Activated CD4-positive, alpha-beta T cell treated with anti-CD3 and anti-CD28 coated beads, Interleukin-2, amount 50 U/mL, for 16 hours (primary cell): Measurements from ENCODE around the gene GSC2.

Experiments
- DNase-seq: peaks from one replicate; pipeline ENCODE4 v3.0.0-alpha.2; 2020

The GSC2 gene

DNA sequence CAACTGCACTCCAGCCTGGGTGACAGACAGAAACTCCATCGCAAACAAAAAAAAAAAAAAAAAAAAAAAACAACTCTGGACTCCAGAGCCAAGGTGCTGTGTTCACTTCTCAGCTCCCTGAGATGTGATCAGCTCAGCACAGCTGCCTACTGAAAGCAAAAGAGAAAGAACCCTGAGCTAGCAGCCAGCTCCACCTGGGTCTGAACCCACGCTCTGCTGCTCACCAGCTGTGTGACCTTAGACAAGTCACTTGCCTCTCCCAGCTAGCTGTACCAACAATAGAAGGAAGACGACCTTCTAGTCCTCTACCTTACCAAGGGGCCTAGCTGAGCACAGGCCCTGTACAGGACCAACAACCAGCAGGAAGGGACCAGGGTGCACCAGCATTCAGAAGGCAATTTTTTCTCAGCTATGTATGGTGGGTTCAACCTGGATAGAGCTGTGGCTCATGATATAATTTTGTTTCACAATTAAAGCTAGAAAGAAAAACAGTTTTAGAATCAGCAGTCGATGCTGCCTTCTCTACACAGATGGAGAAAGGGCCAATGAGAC is 31.7 kb downstream of the GSC2 start:
- peak; percentile 17 for DNase-seq

DNA sequence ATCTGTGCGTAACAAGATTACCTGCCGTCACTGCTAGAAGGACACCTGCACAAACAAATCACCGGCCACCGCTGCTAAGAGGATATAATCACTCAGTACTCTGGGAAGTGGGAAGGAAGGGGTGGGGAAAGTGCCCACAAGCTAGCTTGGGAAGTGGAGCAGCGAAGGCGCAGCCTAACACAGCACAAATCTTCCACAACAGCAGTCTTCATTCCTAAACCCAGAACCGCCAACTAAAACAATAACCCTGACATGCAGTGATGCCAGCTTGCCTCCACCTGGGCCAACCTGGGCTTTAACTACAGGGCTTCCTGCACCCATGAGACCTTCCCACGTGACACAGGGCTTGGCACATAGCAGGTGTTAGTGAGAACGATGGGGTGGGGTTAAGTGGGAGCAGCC is 33.0 kb downstream of the GSC2 start:
- no peak for DNase-seq

DNA sequence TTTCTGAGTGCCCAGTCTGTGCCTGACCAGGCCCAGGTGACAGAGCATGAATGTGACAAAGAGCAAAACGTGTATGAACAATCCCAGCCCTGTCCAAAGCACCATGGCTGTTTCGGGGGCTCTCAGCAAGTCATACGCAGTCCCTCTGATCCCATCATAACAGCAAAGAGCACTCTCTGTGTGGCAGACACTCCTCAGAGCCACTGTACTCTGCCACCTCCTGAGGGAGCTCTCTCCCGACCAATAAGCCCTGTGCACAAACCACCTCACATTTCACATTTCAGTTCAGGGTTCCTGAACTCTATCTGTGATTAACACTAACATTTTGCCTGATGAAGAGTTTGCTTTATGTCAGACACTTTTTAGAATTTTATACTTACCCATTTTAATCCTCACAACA is 34.5 kb downstream of the GSC2 start:
- no peak for DNase-seq

DNA sequence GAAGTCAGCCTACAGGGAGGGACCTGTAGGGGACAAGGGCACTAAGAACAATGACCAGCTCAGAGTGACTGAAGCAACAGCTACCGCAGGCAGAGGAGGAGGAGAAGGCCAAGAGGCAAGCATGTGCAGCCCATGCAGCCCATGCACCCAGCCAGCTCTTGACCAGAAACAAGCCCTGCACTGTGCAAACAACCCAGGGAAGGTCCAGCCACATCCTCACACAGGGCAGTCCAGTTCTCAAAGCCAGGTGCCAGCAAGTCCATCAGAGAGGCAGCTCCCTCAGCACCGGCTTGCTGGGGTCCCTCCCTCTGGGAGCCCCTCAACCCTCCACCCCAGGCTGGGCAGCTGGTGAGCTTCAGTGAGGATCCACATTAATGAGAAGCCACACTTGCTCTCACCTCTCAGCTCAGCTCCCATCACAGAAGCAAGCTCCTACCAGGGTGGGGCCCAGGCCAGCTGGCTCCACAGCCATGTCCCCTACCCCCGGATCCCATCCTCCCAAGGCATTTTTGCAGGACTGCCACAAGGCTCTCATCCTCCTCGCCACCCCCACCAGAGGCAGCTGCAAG is 35.0 kb downstream of the GSC2 start:
- DNase-seq, result no peak

DNA sequence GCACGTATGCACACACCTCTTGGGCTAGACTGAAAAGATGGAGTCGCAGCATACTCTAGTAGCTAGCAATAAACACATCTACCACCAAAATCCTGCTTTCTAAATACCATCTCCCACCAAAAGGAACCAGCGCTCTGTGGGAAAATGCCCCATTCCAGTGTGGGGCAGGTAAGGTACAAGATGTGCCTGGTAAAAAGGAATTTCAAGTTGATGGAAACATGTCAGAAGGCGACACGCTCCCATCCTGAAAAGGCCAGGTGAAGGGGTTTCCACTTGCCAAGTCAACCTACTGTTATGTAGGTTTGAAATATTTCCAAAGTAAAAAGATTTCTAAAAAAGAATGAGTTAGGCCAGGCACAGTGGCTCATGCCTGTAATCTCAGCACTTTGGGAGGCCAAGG is 36.7 kb downstream of the GSC2 start:
- no peak for DNase-seq

DNA sequence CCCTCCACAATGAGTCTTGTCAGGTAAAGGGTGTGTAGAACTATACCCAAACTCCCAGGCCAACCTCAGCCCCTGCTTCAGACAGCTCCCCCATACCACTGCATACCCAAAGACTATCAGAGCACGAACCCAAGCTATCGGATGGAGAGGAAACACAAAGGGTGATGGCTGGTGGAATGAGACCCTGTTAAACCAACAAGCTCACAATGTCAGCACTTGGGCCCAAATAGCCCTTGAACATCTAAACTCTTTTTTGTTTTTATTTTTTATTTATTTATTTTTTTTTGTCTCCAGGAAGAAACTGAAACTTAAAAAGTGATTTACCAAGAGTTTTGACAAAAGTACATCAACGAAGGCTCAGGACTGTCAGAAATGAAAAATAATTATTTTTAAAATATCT is 38.5 kb downstream of the GSC2 start:
- DNase-seq, result no peak

DNA sequence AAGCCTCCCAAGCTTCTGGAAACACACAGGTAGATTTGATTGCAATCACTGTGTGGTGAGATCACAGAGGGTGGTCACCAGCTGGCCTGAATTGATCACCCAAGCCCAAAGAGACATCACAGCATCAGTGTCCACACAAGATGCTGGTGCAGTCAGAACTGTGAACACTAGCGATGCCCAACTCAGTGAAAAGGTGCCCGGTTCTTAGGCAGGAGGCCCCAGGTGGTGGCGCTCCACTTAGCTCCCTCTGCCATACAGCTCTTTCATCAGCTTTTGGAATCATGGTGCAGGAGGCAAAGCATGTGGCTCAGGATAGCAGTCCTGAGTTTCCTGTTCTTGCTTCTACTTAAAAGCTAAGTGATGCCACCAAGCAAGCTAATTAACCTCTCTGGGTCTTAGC is 39.0 kb downstream of the GSC2 start:
- no peak for DNase-seq

DNA sequence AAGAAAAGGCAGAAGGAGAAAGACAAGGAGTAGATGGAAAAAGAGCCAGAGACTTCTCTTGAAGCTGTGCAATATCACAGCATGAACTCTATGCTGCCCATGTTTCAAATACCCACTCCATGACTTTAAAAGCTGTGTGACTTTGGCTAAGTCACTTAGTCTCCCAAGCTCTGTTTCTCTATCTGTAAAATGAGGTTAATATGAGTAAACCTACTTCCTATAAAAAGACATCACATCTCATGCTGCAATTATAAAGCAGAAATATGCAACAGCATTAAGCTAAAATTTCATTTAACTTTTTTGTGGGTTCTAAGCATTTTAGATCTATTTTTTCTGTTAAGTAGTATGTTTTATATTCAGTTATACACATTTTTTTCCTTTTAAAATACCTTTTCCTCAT is 39.4 kb downstream of the GSC2 start:
- DNase-seq, result no peak

DNA sequence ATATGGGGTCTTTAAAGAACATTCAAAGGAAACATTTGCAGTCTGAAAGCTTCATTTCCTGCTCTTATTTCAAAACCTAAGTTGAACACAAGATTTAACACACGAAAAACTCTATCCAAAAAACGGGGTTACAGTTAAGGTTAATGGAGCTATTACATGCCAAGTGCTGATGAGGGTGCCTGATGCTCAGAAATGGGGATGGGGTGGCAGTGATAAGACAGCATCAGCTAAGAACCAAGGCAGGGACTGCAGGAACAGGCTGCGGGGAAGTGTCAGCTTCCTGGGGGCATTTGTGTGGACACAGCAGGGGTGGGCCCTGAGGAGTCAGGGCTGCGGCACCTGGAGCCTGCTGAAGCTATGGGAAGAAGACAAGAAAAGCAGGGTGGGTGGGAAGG is 40.0 kb downstream of the GSC2 start:
- DNase-seq, result no peak

DNA sequence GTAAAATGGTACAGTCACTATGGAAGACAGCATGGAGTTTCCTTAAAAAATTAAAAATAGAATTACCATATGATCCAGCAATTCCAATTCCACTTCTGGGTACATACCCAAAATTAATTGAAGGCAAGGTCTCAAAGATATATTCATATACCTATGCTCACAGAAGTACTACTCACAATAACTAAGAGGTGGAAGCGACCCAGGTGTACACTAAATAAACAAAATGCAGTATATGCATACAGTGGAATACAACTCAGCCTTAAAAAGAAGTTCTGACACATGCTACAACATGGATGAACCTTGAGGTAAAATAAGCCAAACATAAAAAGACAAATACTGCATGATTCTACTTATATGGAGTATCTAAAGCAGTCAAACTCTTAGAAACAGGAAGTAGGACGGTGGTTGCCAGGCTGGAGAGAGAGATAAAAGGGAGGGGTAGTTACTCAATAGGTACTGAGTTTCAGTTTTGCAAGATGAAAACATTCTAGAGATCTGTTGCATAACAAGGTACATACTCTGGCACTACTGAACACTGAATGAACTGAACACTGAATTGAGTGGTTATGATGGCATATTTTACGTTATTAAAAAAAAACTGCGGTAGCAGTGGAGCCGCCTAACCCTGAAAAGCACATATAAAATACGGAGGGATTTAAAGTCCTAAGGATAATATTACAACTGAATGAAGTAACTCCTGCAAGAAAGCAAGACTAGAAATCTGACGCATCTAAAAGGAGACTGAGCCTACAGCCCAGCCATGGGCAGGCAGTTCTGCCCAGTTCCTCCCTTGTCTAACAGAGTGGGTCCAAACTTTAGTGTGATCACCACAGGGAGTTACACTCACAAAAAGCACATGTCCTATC is 40.7 kb downstream of the GSC2 start:
- peak; percentile 78 for DNase-seq

DNA sequence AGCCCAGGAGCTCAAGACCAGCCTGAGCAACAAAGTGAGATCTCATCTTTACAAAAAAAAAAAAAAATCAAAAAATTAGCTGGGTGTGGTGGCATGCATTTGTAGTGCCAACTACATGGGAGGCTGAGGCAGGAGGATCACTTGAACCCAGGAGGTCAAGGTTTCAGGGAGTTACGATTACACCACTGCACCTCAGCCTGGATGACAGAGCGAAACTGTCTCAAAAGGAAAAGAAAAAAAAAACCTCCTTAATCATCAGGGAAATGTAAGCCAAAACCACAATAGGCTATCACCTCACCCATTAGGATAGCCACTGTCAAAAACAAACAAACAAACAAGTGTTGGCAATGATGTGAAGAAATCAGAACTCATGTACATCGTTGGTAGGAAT is 41.3 kb downstream of the GSC2 start:
- no peak for DNase-seq

DNA sequence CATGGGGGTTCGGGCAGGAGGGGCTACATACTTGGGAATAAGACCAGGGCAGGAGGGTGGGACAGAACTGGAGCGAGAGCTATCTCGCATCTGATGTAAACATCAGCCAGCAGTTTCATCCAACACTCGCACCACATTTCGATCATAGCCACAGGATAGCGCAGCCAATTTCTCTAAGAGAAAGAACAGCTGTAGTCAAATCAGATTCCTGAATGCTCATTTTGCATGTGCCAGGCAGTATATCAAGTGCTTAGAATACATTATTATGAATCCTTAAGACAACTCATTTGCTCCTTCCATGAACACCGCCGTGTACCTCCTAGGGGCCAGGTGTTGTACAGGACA is 42.4 kb downstream of the GSC2 start:
- DNase-seq, result no peak

DNA sequence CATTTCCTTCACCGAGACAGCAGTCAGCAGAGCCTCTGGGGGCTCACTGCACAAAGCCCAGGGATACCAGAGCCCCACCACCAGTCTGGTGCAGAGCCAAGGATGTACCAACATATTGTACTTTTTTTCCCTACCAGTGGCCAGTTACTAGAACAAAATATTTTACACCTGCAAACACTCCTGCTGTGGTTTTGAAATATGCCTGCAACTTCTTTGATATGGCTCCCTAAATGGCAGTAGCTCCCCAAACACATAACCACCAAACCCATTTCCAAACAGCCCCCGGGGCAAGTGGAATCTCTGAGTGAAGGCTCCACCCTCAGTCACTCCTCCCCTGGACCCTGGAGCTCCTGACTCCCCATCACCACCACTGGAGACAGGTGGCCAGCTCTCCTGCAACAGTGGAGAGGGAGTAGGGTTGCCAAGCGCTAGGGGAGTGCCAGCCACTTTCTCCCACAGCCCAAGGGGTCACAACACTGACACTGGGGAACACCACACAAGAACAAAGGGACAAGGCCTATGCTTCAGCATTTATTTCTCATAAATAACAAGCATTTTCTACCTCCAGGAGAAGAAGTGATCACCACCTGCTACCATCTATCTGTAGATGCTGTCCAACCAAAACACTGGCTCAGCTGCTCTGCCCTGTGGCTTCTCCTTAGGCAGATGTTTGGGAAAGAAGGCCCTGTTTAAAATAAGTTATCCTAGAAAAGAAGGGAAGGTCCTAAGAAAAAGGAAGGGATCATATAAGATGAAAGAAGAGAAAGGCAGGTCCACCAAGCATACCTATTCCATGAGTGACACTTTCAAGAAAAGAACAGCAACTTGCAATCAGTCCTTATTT is 43.0 kb downstream of the GSC2 start:
- DNase-seq, result no peak

DNA sequence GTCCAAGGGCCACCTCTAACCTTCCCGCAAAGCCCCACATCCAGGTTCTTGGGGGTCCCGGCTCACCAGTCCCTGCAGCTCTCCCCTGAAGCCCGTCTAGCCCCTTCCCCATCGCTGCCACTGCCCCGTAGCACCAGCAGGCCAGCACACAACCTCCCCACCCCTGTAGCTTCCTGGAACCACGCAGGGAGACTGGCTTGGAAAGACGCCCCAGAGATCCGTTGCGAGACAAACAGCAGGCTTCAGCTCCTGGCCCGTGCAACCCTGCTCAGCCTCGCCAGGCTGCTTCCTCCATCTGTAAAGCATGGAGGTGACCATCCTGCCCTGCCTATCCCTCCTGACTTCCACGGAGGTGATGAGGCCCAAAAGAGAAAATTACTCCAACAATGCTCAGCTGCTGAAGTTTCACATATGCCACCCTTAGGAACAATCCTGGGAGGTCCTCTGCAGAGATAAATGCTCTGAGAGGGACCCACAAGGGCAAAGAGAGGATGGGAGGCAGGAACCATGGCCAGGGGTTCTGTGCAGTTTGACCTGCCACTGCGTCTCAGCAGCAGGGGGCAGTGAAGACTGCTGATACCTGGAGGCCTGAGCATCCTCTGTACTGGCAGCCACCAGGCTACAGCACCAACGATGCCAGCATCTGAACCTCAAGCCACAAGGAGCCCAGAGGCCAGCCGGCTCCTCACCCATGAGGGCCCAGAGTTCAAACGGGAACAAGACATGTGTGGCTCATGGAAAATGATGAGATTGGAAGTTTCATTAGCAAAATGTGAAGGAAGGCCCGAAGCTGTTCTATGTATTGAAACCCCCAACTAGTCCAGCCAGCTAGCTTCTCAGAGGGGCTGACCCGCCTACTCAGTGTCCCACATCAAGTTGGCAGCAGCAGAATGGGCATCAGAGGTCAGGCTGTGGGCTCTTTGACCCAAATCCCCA is 44.0 kb downstream of the GSC2 start:
- DNase-seq, result peak; percentile 29

DNA sequence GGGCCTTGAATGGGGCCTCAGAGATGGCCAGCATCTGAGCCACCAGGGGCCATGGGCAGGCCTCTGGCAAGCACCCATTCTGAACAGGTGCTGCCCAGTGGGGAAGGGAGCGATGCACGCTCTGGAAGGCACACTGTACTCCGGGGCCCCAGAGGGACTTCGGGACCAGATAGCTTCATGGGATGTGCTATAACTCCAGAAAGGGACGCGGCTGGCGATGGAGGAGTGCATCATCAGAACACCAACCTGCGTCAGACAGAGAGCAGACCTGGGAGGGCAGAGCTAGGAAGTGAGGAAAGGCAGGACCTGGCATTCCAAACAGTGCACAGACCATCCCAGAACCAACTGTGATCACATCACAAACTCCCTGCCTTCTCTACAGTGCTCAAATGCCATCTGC is 44.6 kb downstream of the GSC2 start:
- DNase-seq, result no peak

DNA sequence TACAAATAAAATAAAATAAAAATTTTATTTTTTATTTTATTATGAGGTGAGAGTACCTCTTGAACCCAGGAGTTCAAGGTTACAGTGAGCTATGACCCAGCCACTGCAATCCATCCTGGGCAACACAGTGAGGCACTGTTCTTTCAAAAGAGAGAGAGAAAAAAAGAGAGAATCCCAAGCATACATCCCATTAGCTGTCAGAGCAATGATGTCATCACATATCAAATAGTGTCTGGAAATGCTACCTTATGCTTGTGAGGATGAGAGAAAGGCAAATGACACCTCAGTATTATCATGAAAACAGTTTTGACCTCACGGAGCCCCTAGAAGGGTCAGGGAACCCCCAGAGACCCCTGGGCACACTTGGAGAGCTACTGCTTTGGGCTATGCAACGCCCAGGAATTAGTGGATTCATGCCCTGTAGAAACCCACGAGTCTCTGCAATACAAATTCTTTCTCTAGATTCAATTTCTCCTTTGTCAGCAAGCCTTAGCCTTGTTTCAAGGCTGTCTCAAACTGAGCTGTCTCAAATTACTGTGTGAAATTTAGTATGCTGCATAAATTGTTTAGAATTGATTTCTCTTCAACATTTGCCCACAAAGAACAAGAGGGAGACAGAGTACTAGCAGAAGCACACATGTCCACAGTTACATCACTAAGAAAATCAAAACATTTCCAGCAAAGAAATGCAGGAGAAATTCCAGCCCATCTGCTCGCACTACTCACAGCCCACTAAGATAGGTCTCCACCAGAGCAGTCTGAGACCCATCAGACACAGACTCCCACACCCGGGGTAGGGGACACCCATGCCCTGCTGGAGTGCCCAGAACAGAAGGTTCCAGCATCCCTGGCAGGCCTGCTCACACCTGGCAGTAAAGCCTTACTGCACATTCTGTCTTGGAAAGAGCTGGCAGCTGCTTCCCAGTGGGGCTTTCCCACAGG is 45.9 kb downstream of the GSC2 start:
- DNase-seq, result no peak

DNA sequence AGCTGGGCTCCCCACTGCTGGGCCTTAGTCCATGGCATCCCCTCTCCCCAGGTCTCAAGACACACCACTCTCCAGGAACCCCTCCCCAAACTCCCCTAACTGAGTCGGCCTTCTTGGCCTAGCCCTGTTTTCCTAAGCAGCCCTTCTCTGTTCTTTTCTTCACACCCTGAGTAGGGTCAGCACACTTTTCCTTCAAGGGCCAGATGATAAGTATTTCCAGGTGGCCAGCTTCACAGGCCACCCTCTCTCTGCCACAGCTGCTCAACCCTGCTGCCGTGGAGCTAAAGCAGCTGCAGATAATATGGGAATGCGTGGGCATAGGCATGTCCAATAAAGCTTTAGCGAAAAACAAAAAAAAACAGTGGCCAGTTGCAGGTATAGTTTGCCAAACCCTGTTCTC is 51.9 kb downstream of the GSC2 start:
- DNase-seq, result no peak

DNA sequence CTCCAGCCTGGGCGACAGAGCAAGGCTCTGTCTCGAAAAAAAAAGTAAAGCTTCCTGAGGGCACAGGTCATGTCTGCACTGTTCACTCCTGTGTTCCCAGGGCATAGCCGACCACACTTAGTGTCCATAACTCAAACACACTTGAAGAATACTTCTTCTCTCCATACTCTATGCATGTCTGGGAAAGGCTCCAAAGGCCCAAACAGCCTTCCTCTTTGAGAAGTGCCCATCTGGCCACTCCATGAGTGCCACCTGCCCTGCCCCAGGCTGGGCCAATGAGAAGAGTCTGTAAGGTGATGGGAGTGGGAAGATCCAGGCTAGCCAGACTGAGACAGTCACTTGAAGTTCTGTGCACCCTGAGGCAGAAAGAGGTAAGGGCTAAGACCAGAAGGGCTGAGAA is 52.6 kb downstream of the GSC2 start:
- no peak for DNase-seq
